HG03175 (cell line): ENCODE measurements around the gene RASGRP4.
"Not testable (repeated sequence)": the region's sequence is repeated elsewhere in the genome, so short reads cannot be mapped to it uniquely, and the experiment has no call there.

Experiments used
- ATAC-seq: cut with Tn5 transposase; IDR thresholded peaks from one replicate; pipeline ENCODE4 v1.9.1; 2021; ENCODE audit warnings: mild to moderate bottlenecking, moderate library complexity; ENCODE audit not compliant: unreplicated experiment

Gene RASGRP4

DNA sequence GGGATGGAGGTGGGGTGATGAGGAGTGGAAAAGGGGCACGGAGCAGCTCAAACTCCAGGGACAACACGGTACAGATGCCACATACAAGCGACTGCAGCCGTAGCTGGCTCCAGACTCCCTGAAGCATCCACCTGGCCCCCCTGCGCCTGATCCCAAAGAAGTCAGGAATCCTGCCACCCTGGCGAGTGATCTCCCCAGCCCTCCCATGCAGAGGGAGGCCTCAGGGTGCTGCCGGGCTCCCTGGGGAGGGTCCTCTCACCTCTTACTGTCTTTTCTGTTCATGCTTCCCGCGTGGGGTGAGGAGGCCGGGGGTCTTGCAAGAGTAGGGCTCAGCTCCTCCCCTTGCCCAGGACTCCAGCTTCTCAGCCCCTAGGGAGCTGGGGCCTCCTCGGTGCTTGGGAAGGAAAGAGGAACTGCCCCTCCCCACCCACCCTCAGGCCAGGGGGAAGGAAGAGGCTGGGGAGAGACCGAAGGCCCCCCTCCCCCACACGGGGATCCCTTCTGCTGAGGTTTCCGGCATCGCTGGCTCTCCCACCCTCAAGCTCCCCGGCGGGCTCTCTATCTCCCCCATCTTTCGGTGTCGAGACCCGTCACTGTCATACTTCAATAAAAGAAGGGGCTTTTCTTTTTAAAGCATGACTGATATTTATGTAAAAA, at the start of gene RASGRP4:
Gene RASGRP4 (minus strand): TSS at position 410 of the 657 bp plus-strand sequence. CDS start 128 bp downstream, at position 282.
- ATAC-seq, result no peak

GRCh38 chr19:38475176-38475575, 49.2 kb upstream of the RASGRP4 start:
- ATAC-seq, result no peak

DNA sequence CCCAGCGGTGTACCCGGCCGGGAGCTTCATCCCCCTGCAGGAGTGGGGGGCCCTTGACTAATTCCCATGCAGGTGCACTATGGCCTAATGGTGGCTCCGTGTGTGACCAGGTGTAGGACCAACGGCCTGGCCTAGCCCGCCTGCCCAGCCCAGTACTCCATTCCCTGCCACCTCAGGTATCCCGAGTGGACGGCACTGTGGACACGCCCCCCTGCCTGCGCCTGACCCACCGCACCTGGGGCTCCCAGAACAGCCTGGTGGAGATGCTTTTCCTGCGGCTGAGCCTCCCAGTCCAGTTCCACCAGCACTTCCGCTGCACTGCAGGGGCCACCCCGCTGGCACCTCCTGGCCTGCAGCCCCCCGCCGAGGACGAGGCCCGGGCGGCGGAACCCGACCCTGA, 47.2 kb upstream of the RASGRP4 start:
- no peak for ATAC-seq

DNA sequence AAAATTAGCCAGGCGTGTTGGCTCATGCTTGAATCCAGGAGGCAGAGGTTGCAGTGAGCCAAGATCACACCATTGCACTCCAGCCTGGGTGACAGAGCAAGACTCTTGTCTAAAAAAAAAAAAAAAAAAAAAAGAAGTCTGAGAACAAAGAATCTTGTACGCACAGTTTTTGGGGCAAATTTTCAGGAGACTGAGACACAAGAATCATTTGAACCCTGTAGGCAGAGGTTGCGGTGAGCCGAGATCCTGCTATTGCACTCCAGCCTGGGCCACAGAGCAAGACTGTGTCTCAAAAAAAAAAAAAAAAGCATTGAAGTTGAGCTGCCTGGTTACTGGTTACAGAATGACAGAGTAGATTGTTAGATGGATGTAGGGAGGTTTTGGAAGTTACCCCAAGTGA, 46.7 kb upstream of the RASGRP4 start:
- ATAC-seq, result not testable (repeated sequence)

DNA sequence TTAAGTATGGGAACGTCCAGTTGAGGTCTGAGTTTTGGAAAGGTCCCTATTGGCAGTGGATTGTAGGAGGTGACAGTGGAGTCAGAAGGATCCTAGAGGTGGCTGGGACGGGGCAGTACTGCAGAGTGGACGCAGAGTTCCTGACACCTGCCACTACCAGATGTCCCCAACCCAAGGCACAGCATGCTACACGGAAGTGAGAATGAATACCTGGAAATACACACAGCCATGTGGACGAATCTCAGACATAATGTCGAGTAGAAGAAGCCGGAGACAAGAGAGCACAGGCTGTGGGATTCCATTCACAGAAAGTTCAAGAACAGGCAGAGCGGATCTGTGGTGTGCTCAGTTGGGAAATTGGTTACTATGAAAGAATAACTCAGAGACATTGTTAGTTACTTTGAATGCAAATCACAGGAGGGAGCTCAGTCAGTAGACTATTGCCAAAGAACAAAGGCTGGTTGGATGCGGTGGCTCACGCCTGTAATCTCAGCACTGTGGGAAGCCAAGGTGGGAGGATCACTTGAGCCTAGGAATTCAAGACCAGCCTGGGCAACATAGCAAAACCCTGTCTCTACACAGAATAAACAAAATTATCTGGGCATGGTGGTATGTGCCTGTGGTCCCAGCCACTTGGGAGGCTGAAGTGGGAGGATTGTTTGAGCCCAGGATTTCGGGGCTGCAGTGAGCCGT, 44.9 kb upstream of the RASGRP4 start:
- no peak for ATAC-seq

- ATAC-seq, result no peak
Measured at GRCh38 chr19:38469151-38469550, 43.1 kb upstream of the RASGRP4 start.

DNA sequence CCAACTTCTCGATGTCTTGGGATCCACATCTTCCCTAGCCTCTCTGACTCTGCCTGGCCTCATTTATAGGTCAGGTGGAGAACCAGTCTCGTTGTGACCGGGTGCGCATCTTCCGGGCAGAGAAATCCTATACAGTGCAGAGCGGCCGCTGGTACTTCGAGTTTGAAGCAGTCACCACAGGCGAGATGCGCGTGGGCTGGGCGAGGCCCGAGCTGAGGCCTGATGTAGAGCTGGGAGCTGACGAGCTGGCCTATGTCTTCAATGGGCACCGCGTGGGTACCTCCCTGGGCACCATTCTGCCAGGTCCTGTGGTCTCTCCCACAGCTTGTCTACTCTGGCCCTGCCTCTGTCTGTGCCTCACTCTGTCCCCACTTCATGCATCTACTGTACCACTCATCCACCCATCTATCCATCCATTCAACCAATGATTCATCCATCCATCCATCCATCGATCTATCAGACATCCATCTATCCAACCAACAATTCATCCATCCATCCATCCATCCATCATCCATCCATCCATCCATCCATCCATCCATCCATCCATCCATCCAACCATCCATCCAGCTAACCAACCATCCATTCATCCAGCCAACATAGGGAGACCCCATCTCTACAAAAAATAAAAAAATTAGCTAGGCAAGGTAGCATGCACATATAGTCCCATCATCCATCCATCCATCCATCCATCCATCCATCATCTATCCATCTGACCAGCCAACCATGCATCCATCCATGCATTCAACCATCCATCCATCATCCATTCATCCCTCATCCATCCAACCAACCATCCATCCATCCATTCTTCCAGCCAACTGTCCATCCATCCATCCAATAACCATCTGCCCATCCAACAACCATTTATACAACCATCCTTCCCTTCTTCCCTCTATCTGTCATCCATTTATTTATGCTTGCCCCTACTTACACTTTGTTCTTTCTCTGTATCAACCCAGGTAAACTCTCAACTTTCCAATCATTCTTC, 41.8 kb upstream of the RASGRP4 start:
- ATAC-seq, result no peak

DNA sequence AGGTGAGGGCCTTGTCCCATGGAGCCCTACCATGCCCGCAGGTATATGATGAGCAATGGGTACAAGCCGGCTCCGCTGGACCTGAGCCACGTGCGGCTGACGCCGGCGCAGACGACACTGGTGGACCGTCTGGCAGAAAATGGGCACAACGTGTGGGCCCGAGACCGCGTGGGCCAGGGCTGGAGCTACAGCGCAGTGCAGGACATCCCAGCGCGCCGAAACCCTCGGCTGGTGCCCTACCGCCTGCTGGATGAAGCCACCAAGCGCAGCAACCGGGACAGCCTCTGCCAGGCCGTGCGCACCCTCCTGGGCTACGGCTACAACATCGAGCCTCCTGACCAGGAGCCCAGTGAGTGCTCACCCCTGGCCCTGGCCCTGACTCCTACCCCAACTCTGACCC, 40.0 kb upstream of the RASGRP4 start:
- ATAC-seq, result no peak

DNA sequence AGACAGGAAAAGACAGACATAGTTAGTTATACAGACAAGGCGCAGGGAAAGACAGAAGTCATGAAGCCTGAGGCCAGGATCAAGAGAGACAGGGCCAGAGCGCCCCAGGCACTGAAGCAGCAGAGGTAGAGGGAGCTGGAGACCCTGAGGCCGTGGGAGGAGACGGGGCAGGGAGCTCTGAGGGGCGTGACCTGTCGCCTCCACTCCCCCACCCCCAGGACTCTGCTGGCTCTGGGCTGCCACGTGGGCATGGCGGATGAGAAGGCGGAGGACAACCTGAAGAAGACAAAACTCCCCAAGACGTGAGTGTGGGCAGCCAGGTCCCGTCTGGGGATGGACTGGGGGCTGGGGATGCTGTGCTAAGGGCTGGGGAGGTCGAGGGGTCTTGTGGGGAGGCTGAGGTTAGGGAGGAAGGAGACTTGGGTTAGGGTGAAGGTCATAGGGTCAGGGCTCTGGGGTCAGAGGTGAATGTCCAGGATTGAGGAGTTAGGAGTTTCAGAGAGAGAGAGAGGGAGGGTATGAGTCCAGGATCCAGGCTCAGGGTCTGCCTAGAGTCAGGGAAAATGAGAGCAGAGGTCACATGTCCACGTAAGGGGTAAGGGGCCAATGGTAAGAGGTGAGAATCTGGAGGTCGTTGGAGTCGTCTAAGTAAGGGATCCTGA, 38.5 kb upstream of the RASGRP4 start:
- no peak for ATAC-seq

GRCh38 chr19:38463365-38463764, 37.3 kb upstream of the RASGRP4 start:
- ATAC-seq, result no peak

- no peak for ATAC-seq
Measured at GRCh38 chr19:38458991-38459390, 33.0 kb upstream of the RASGRP4 start.

GRCh38 chr19:38457690-38458405, 31.8 kb upstream of the RASGRP4 start:
- no peak for ATAC-seq

GRCh38 chr19:38457202-38457601, 31.2 kb upstream of the RASGRP4 start:
- ATAC-seq, result no peak

DNA sequence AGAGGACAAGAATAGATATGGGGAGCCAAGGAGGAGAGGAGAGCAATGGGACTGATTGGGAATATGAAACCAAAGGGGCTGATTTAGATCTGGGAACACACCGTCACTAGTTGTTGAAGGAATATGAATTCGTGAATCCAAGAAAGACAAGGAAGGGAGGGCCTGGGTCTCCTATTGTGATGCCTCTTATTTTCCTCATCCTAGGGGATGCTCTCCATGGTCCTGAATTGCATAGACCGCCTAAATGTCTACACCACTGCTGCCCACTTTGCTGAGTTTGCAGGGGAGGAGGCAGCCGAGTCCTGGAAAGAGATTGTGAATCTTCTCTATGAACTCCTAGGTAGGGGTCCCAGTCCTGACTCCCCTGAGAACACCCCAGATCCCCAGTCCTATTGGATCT, 29.0 kb upstream of the RASGRP4 start:
- ATAC-seq, result no peak

- no peak for ATAC-seq
Measured at GRCh38 chr19:38453596-38453995, 27.6 kb upstream of the RASGRP4 start.

DNA sequence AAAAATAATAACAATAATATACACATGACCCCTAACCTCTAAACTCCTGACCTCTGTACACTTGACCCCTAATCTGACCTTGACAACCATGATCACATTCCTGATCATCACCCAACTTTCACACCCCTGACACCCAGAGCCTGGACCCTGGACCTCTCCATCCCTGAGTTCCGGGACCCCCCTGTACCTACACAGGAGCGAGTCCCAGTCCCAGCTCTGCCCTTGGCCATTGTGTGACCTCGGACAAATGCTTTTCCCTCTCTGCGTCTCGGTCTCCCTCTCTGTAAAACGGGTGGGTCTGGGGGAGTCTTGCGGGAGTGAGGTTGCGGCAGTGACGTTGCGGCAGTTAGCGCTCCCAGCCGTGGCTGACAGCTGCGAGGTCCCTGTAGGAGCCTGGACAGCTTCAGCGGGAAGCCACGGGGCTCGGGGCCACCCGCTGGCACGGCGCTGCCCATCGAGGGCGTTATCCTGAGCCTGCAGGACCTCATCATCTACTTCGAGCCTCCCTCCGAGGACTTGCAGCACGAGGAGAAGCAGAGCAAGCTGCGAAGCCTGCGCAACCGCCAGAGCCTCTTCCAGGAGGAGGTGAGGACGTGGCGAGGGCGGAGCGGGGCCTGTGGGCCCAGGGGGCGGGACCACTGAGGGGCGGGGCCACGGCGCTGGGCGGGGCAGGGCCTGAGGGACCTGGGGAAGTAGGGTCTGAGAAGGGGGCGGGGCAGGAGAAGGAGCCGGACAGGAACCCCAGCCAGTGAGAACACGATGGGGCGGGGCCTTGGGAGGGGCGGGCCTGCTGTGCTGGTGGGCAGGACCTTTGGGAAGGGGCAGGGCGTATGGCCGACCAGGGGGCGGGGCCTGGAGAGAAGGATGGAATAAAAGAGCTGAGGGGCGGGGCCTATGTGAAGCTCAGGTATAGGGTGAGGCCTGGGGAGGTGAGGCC, 26.7 kb upstream of the RASGRP4 start:
- ATAC-seq, result no peak

- ATAC-seq, result no peak
Measured at GRCh38 chr19:38451629-38452028, 25.6 kb upstream of the RASGRP4 start.

- no peak for ATAC-seq
Measured at GRCh38 chr19:38451036-38451435, 25.0 kb upstream of the RASGRP4 start.

DNA sequence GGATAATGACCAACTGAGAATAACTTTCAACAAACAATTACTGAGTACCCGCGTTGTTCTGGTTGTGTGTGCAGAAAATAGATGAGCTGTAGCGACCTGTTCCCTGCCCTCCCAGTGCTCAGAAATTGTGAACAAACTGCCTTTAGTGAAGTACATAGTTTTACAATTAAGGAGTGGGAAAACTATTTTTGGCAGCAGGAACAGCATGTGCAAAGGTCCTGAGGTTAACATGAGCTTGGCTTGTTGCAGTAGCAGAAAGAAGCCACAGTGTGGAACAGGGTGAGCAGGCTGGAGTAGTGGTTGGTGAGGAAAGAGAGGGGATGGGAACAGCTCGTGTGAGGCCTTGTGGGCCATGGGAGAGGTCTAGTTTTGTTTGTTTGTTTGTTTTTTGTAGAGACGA, 23.5 kb upstream of the RASGRP4 start:
- ATAC-seq, result no peak
